HFF-Myc (cell line): ENCODE results near the gene STK24.

Experiments used
- DNase-seq: peaks from one replicate; pipeline ENCODE4 v3.0.0-alpha.2; 2011; ENCODE audit warnings: low read depth; ENCODE audit errors: extremely low read depth
- H3K4me3 ChIP-seq: replicated peaks from 2 replicates; pipeline ENCODE4 v1.5.1; 2011; ENCODE audit warnings: low read depth, mild to moderate bottlenecking, control low read depth, low read length
- TF ChIP-seq, protein P1 (sequence below): IDR thresholded peaks from 2 replicates; pipeline ENCODE4 v1.5.1; 2012; ENCODE audit warnings: mild to moderate bottlenecking, low read depth, low read length, control low read depth; ENCODE audit errors: missing control alignments

STK24 gene

DNA sequence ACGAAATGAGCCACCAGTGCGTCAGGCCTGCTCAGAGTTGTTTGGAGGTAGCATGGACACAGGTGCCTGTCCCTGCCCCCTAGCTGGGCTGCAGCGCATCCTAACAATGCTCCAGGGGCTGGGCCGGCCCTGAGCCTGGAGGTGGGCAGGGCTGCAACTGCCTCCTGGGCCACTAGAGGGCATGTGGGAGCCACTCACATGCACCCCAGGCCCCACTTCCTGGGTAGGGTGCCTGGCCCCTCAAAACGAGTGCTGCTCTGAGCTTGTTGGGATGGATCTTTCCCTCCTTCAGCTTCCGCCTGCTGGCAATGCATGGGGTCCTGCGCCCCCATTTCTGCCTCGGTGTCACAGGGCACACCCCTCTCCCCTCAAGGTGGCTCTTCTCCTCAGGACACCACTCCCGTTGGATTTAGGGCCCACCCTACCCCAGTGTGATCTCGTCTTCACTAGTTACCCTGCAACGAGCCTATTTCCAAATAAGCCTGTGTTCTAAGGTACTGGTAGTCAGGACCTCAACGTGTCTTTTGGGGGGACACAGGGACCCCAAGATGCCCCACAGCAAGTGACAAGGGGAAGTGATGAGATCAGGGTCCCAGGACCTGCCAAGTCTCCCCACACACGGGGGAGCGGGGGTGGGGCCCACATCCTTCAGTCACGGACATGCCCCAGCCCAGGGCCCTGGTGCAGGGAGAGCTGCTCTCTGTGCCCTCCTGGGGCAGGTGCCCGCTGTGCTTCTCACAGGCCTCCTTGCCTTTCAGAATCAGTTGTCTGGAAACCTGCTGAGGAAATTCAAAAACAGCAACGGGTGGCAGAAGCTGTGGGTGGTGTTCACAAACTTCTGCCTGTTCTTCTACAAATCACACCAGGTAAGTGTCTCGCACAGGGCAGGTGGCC lies 131.3 kb downstream of the STK24 start:
- no peak overlapping the region for H3K4me3 ChIP-seq
- TF ChIP-seq, protein P1, sequence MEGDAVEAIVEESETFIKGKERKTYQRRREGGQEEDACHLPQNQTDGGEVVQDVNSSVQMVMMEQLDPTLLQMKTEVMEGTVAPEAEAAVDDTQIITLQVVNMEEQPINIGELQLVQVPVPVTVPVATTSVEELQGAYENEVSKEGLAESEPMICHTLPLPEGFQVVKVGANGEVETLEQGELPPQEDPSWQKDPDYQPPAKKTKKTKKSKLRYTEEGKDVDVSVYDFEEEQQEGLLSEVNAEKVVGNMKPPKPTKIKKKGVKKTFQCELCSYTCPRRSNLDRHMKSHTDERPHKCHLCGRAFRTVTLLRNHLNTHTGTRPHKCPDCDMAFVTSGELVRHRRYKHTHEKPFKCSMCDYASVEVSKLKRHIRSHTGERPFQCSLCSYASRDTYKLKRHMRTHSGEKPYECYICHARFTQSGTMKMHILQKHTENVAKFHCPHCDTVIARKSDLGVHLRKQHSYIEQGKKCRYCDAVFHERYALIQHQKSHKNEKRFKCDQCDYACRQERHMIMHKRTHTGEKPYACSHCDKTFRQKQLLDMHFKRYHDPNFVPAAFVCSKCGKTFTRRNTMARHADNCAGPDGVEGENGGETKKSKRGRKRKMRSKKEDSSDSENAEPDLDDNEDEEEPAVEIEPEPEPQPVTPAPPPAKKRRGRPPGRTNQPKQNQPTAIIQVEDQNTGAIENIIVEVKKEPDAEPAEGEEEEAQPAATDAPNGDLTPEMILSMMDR, result peak; percentile 96
- no peak for DNase-seq

DNA sequence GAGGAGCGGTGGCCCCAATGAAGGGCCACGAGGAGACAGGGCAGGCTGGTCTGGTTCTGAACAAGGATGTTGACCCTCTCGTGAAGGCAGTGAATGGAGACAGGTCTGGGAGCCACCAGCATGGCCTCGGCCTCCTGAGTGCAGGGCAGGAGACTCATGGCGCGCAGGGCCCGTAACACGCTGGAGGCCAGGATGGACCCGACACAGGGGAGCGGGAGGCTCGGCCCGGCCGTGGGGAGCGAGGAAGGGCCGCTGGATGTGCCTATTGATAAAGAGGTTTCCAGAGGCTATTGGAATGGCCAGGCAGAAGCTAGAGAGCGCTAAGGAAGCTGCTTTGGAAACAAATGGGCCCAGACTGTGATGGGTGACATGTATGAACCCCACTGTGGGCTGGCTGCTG lies 132.5 kb downstream of the STK24 start:
- TF ChIP-seq, protein P1, result no peak
- H3K4me3 ChIP-seq, result no peak overlapping the region
- DNase-seq, result no peak

DNA sequence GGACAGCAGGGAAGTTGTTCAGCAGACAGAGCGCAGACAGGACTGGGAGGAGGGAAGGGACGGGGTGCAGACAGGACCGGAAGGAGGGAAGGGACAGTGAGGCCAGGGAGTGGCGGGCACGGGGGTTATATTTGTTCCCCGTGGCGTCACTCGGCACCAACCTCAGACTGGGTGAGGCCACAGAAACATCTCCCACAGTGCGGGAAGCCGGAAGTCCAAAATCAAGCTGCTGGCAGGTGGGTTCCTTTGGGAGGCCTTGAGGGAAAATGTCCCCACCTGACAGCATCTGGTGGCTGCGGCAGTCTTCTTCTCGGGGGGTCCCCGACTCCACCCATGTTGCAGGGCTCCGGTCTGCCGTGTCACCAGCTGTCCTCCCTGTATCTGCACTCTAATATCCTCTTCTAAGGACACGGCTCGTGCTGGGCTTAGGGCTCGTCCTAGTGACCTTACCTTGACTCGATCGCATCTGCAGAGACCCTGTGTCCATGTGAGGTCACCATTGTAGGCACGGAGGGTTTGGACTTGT lies 133.0 kb downstream of the STK24 start:
- TF ChIP-seq, protein P1, result no peak
- no peak for DNase-seq
- no peak overlapping the region for H3K4me3 ChIP-seq

DNA sequence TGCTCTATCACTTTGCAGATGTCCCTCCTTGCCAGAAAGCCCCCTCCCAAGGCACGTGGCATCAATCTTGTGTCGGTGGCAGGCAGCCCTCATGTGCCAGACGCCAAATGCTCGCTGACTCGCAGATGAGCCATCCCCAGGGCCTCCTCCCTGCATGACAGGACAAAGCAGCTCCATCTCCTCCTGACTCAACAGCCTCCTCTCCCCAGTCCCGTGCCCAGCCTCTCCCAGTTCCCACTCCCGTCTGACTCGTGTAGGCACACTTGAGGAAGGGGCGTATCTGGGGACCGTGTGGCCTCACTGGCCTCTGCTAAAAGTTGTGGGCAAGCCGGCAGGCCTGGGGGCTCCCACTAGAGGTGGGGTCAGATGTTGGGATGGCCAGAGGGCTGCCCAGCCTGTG lies 133.6 kb downstream of the STK24 start:
- peak; percentile 49 for DNase-seq
- TF ChIP-seq, protein P1, result no peak
- H3K4me3 ChIP-seq, result no peak overlapping the region

DNA sequence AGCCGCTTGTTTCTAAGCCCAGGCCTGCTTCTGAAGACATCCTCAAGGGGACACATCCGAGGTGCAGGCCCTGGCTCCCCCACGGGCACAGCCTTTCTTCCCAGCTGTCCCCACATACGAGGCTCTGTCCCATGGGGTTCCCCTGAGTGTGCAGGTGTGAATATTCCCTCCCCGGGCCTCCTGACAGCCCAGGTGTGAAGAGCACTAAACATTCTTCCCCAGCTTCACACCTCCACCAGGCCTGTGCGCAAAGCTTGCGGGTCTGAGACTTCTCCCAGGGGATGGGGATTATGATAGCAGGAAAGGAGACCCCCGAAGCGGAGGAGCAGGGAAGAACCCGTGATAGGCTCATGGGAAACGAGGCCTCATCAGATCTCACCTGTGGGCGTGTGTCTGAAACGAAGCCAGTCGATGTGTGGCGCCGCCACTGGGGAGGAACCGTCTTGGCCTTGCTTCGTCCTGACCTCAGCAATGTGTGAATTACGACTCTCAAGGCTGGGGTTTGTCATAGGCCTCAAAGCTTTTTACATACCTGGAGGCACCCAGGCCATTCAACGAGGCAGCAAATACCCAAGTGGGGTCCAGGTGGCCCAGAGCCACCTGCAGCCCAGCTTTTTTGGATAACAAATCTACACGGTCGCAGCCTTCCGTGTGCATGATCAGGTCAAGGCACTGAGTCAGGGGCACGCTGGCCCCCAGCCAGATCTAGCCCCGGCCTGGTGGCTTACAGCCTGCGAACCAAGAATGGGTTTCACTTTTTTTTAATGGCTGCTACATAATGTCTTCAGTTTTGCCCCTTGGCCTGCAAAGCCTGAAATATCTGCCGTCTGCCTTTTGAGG lies 134.3 kb downstream of the STK24 start:
- H3K4me3 ChIP-seq, result no peak overlapping the region
- TF ChIP-seq, protein P1, result no peak
- DNase-seq, result no peak

DNA sequence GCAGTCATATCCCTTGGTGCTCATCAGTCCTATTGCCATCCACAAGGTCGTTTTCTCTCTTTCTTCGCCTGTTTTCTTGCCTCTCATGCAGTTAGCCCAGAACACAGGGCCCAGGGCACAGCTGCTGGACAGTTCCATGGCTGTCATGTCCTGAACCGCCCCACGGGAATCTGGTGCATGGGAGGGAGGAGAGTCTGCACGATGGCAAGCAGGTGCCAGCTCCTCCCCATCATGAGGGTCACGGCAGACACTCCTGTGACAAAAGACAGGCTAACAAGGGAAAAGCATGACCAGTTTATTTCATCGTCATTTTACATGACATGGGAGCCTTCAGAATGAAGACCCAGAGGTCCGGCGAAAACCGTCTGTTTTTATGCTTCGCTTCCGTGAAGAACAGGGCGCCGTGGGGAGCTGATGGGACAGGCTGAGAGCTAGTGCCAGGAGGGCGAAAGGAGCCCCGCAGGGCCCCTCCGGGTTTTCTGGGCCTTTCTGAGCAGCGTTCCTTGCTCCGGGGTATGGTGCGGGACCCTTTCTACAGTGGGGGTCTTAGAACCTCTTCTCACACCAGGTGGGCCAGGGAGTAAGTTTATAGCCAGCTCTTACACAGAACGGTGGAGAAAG lies 135.7 kb downstream of the STK24 start:
- H3K4me3 ChIP-seq, result no peak overlapping the region
- TF ChIP-seq, protein P1, result no peak
- DNase-seq, result no peak
